Activated naive CD8-positive, alpha-beta T cell (primary cell): Measurements from ENCODE around the gene KCNT1.

Experiments used
- H3K27ac Mint-ChIP-seq: one replicate; pipeline ENCODE4 v1.8.0; 2021; ENCODE audit warnings: mixed read lengths
- H3K27me3 Mint-ChIP-seq: one replicate; pipeline ENCODE4 v1.8.0; 2021; ENCODE audit warnings: mixed read lengths
- H3K36me3 Mint-ChIP-seq: one replicate; pipeline ENCODE4 v1.8.0; 2021; ENCODE audit warnings: mixed read lengths
- H3K4me1 Mint-ChIP-seq: one replicate; pipeline ENCODE4 v1.8.0; 2021; ENCODE audit warnings: low read depth, mixed read lengths
- H3K4me3 Mint-ChIP-seq: one replicate; pipeline ENCODE4 v1.8.0; 2021; ENCODE audit warnings: mild to moderate bottlenecking, mixed read lengths
- H3K9me3 Mint-ChIP-seq: one replicate; pipeline ENCODE4 v1.8.0; 2021; ENCODE audit warnings: low read depth, mixed read lengths

Gene KCNT1

DNA sequence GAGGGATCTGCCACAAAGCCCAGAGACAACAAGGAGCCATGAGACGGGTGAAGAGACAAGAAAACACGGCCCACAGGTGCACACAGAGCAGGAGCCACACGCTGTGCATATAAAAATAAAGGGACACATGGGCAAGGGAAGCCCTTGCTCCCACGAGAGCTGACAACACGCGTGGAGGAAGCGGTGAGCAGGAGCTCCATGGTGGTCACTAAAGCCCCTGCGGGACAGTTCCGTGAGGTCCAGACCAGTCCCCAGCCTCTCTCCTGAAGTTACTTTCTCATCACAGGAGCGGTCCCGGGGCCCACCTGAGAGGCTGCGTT, 114.6 kb downstream of the KCNT1 start:
- Mint-ChIP-seq H3K9me3 (no peaks in the 10 kb centered on the region), H3K27ac (no peak overlapping the region), H3K4me3 (no peak overlapping the region), H3K36me3 (peaks cover 4% of the 10 kb centered on the region), H3K27me3 (no peaks in the 10 kb centered on the region), H3K4me1 (peaks cover 6% of the 10 kb centered on the region)

DNA sequence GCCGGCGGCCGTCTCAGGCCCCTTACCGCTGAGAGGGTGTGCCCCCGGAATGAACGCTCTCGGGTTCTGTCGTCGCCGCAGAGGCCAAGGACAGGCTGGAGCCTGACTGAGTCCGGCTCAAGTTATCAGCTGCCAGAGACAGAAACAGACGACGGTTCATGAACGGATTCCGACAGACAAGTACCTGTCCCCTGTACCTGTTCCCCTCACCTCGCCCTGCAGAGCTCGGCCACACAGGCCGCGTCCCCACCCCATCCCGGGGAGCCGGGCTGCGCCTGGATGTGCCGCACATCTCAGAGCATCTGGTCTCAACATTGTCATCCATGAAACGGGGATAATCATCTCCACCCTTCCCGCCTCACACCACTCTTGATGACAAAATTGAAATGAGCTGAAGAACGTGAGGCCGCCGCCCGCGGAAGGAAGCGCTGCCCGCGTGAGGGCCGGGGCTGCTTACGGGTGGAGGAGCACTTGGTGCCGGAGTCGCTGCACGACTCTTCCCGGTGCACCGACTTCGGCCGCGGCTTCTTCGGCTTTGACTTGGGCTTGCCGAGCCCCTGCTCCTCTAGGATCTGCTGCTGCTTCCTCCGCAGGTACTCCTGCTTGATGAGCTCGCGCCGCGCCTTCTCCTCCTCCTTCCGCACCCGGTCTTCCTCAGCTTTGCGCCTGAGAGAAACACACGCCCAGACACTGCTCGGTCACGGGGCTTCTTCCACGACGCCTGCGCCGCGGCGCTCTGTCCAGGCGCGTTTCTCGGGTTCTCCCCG, 116.1 kb downstream of the KCNT1 start:
- Mint-ChIP-seq H3K4me3 (no peak overlapping the region), H3K9me3 (no peaks in the 10 kb centered on the region), H3K36me3 (no peaks in the 10 kb centered on the region), H3K27me3 (no peaks in the 10 kb centered on the region), H3K4me1 (peaks cover 6% of the 10 kb centered on the region), H3K27ac (no peak overlapping the region)

DNA sequence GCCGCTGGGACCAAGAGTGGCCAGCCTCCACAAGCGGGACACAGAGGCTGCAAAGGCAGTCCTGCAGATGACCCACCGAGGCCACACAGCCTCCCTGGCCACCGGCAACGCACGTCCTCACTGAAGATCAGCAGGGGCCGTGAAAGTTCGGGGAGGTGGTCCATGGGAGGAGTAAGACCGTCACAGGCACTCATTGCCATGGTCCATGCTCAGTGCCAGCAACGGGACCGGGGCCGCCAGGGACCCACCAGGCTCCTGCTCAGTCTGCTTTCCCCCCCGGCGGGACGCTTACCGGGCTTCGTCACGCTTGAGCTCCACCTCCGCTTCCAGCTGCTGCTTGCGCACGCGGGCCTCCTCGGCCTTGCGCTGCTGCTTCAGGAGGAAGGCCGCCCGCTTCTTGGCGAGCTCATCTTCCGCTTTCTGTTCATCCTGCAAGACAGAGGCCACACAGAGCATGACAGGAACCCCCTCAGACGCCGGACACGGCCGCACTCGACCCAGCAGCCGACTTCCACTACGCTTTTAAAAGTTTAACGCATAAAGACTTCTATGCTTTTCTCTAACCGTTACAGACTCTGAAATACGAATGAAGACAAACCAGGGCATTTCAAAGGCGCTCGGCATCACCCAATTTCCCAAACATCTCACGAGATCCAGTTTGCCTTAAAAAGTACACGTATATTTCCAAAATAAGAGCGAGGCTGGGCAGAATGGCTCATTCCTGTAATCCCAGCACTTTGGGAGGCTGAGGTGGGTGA, 116.9 kb downstream of the KCNT1 start:
- H3K27ac Mint-ChIP-seq: no peak overlapping the region
- no peaks in the 10 kb centered on the region for H3K27me3 Mint-ChIP-seq
- no peak overlapping the region for H3K4me3 Mint-ChIP-seq
- peaks cover 6% of the 10 kb centered on the region for H3K4me1 Mint-ChIP-seq
- no peaks in the 10 kb centered on the region for H3K36me3 Mint-ChIP-seq
- no peaks in the 10 kb centered on the region for H3K9me3 Mint-ChIP-seq

DNA sequence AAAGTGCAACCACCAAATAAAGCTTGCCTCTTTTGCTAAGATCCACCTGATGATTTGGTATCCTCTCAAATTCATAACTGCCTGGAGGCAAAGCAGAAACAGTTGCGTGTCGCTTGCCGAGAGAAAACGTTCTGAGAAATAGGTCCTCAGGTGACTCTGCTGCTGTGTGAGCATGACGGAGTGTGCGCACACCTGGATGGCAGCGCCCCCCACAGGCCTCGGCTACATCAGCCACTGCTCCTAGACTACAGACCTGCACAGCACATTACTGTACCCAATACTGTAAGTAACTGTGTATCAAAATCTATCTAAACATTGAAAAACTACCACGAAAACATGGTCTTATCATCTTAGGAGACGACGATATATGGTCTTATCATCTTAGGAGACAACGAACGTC, 117.9 kb downstream of the KCNT1 start:
- H3K27ac Mint-ChIP-seq: no peak overlapping the region
- no peaks in the 10 kb centered on the region for H3K9me3 Mint-ChIP-seq
- no peaks in the 10 kb centered on the region for H3K27me3 Mint-ChIP-seq
- H3K36me3 Mint-ChIP-seq: no peaks in the 10 kb centered on the region
- H3K4me1 Mint-ChIP-seq: peaks cover 6% of the 10 kb centered on the region
- no peak overlapping the region for H3K4me3 Mint-ChIP-seq

DNA sequence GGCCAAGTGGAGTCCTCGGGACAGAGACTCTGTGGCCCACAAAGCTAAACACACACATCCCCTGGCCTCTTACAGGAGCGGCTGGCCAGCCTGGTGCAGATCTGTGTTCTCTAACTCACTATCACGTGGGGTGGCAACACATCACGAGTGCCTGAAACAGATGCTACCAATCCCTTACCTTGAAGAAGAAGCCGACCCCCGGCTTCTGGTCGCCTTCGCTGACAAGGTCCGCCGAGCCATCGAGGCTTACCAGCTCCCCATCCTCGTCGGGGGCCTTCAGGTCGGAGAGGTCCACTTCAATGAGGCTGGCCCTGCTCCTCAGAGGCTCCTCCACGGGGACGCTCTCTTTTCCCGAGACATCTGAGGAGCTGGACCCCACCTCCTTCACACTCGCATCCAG, 118.7 kb downstream of the KCNT1 start:
- no peaks in the 10 kb centered on the region for H3K9me3 Mint-ChIP-seq
- no peaks in the 10 kb centered on the region for H3K27me3 Mint-ChIP-seq
- no peaks in the 10 kb centered on the region for H3K36me3 Mint-ChIP-seq
- H3K27ac Mint-ChIP-seq: no peak overlapping the region
- peaks cover 9% of the 10 kb centered on the region for H3K4me1 Mint-ChIP-seq
- no peak overlapping the region for H3K4me3 Mint-ChIP-seq

DNA sequence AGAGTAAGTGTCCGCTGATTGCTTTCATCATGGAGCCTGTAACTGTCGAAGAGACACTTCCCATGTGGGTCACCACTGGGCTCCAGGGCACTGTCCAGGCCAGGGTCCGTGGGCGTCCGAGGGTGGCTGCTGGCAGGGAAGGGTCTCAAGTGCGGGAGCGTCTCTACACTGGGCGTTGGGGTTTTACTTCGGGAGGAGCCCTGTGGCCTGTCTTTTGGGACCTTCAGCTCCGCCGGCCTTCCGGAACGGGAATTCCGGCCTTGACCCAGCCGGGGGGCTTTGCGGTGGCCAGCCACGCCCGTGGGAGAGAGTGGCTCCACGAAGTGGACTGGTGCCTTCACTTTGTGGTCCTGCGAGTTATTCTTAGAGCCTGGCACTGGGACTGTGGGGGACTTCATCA, 119.1 kb downstream of the KCNT1 start:
- H3K4me1 Mint-ChIP-seq: peaks cover 6% of the 10 kb centered on the region
- H3K27ac Mint-ChIP-seq: no peak overlapping the region
- H3K36me3 Mint-ChIP-seq: no peaks in the 10 kb centered on the region
- H3K4me3 Mint-ChIP-seq: no peak overlapping the region
- H3K27me3 Mint-ChIP-seq: no peaks in the 10 kb centered on the region
- H3K9me3 Mint-ChIP-seq: no peaks in the 10 kb centered on the region

DNA sequence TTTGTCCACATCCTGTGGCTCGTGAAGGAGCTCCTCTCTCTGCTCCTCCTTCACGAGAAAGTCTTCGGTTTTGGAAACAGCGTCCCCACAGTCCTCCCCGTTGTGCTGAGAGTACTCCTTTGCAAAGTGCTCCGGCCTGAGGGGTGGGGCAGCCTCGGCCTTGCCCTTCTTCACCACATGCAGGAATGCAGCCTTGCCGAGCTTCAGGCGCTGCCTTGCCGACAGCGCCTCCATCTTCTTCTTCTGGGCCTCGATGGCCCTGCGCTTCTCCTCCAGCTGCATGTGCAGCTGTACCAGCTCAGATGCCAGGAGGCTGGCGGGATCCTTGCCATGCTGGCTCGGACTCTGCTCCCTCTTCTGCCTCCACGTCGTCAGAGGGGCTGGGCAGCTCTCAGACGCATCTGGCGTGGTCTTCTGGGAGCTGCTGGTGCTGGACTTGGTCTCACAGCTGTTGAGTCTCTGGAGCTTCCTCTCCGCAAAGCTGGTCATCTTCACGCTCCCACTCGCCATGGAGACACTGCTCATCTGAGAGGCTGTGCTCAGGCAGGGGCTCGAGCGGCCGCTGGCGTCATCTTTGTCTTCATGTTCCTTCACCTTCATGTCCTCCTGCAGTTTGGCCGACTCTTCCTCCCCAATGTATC, 119.9 kb downstream of the KCNT1 start:
- Mint-ChIP-seq H3K27ac (no peak overlapping the region), H3K27me3 (no peaks in the 10 kb centered on the region), H3K36me3 (peaks cover 3% of the 10 kb centered on the region)

DNA sequence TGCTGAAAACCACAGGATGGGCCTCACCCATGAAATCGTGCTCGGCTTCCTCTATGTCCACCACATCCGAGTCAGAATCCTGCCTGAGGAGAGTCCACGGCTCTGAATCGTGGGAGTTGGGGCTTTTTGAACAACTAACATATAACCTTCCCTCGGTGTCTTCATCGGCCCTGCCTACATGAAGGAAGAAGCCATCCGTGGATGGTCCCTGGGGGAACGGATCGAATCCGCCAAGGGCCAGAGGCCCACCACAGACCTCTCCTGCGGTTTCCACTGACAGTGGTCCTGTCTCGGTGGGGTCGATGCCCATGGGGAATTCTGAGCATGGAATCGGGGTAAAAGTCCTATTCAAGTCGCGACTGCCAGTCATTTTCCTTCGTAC, 120.4 kb downstream of the KCNT1 start:
- Mint-ChIP-seq H3K36me3 (peaks cover 8% of the 10 kb centered on the region), H3K9me3 (no peaks in the 10 kb centered on the region), H3K27ac (no peak overlapping the region), H3K27me3 (no peaks in the 10 kb centered on the region), H3K4me3 (no peak overlapping the region), H3K4me1 (peaks cover 6% of the 10 kb centered on the region)

More for the DNA sequence above, 119.9 kb downstream of the KCNT1 start:
- peaks cover 6% of the 10 kb centered on the region for H3K4me1 Mint-ChIP-seq
- no peaks in the 10 kb centered on the region for H3K9me3 Mint-ChIP-seq
- no peak overlapping the region for H3K4me3 Mint-ChIP-seq

DNA sequence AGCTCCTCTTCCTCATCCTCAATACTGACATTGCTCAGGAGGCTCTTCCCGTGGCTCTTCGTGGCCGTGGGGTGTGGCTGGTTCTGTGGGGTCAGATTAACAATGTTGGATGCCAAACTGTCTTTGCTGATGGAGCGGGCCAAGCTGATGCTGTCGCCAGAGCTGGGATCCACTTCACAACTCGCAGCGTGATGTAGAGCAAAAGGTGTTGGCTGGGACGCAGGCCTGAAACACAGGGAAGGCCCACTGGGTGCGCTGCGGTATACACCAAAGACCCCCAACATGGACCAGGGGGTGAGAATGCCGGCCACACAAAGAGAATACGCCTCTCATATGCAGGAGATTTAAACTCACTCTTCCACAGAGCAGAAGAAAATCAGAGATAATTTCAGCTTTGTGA, 121.1 kb downstream of the KCNT1 start:
- peaks cover 8% of the 10 kb centered on the region for H3K36me3 Mint-ChIP-seq
- no peak overlapping the region for H3K27ac Mint-ChIP-seq
- H3K4me1 Mint-ChIP-seq: peaks cover 6% of the 10 kb centered on the region
- no peak overlapping the region for H3K4me3 Mint-ChIP-seq
- H3K27me3 Mint-ChIP-seq: no peaks in the 10 kb centered on the region
- H3K9me3 Mint-ChIP-seq: no peaks in the 10 kb centered on the region

DNA sequence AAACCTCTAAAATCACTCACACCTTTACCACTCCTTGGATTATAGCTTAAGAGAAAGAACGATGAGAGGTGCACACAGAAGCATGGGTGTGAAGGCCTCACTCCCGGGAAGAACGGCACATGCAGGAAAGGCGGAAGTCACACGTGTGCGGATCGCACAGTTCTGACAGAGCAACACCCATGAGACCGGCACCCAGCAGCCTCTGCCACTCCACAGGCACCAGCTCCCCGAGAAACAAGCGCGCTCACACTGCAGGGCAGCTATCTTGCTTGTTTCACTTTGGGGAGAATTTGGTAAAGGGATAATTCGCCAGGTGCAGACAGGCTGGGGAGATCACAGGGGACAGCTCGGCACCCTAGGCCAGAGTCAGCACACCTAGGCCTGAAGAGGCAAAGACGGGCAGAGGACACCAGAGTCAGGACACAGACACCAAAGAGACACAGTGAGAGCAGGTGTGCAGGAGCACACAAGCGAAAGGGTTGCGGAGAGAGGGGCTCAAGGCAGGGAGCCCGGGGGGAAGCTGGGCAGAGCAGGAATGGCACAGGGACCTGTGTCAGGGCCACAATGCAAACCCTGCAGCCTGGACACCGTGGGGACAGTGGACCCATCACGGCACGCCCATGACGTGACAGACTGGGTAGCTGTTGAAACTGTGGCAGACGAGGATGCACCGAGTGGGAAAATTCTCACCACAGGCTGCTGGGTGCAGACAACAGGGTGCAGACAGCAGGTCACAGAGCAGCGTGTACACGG, 123.6 kb downstream of the KCNT1 start:
- H3K36me3 Mint-ChIP-seq: peaks cover 21% of the 10 kb centered on the region
- peaks cover 6% of the 10 kb centered on the region for H3K9me3 Mint-ChIP-seq
- no peak overlapping the region for H3K27ac Mint-ChIP-seq
- H3K27me3 Mint-ChIP-seq: no peaks in the 10 kb centered on the region
- no peak overlapping the region for H3K4me3 Mint-ChIP-seq
- H3K4me1 Mint-ChIP-seq: peaks cover 8% of the 10 kb centered on the region

DNA sequence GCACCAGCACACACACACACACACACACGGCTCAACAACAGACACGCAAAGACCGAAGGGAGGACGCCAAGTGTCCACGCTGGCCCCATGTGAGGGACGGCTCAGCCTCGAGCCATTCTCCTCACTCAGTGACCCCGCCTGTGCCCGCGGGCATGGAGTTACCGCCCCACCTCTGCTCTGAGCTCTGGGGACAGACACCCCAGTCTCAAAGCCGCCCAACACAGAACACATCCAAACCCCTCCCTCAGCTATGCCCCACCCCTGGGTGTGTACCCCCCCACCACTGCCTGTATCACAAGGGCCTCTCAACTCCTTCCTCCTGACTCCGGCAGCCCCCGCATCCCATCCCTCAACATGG, 124.2 kb downstream of the KCNT1 start:
- no peaks in the 10 kb centered on the region for H3K27me3 Mint-ChIP-seq
- H3K27ac Mint-ChIP-seq: no peak overlapping the region
- peaks cover 9% of the 10 kb centered on the region for H3K4me1 Mint-ChIP-seq
- peaks cover 6% of the 10 kb centered on the region for H3K9me3 Mint-ChIP-seq
- H3K36me3 Mint-ChIP-seq: peaks cover 22% of the 10 kb centered on the region
- no peak overlapping the region for H3K4me3 Mint-ChIP-seq

DNA sequence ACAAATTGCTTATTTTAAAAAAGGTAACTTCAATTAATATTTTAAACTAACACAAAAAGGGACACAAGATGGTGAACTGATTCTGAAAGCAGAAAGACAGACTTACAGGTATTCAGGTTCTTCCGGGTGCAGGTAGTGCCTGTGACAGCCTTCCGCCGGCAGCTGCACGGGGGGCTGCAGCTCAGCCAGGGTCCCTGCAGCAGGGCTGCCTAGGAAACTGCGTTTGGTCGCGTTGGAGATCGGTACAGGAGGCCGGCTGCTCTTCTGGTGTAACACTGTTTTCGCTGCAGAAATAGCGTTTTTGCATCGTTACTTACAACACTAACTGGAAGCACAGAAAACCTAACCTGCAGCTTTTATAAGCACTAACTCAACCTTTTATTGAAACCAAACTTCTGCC, 125.3 kb downstream of the KCNT1 start:
- Mint-ChIP-seq H3K4me1 (peaks cover 17% of the 10 kb centered on the region), H3K36me3 (peaks cover 28% of the 10 kb centered on the region), H3K27me3 (no peaks in the 10 kb centered on the region), H3K27ac (no peak overlapping the region), H3K4me3 (no peak overlapping the region), H3K9me3 (peaks cover 6% of the 10 kb centered on the region)

DNA sequence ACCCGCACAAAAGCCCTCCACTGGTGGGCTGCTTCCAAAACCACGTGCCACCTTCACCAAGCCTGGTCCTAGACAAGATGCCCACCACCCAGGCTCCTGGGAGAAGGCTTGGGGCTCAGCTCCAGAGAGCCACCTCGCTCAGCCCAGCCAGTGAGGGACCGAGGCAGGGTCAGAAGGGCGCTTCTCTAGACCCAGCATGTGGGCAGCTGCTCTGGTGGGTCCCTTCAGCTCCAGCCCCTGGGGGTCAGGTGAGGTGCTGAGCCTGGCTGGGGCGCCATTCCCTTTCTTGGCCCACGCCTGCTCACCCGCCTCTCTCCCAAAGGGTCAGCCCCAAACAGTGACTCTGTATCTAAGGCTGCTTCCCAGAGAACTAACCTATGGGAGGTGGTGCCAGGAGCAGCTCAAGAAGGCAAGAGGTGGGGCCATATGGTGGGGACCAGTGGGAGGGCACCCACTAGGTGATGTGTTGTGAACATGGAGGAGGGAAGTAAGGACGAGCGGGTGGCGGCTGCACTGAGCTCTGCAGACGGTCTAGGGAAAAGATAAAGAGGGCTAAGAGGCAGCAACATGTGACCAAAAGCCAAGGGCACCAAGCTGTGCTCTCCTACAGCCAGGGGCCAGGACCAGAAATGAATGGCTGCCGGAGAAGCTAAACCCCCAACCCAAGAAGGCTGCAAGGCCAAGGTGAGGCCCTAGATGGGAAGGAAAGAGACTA, 126.0 kb downstream of the KCNT1 start:
- H3K9me3 Mint-ChIP-seq: peaks cover 6% of the 10 kb centered on the region
- H3K27me3 Mint-ChIP-seq: no peaks in the 10 kb centered on the region
- H3K27ac Mint-ChIP-seq: no peak overlapping the region
- H3K4me3 Mint-ChIP-seq: no peak overlapping the region
- peaks cover 28% of the 10 kb centered on the region for H3K36me3 Mint-ChIP-seq
- H3K4me1 Mint-ChIP-seq: peaks cover 17% of the 10 kb centered on the region

DNA sequence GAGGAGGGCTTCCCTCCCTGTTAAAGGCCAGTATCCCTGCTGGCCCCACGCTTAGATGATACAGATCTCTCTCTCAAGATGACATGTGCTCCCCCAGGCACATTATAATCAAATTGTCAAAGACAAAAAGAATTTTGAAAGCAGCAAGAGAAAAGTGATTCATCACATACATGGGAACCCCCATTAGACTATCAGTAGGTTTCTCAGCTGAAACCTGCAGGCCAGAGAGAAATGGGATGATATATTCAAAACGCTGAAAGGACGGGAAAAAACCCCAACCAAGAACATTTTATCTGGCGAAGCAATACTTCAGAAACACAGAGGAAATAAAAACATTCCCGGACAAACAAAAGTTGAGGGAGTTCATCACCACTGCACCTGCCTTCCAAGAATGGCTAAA, 126.7 kb downstream of the KCNT1 start:
- Mint-ChIP-seq H3K36me3 (peaks cover 28% of the 10 kb centered on the region), H3K27me3 (no peaks in the 10 kb centered on the region), H3K9me3 (peaks cover 6% of the 10 kb centered on the region), H3K4me3 (no peak overlapping the region), H3K27ac (no peak overlapping the region), H3K4me1 (peaks cover 19% of the 10 kb centered on the region)
